ENCODE measurements around the gene TBL2.
A peak's percentile ranks its signal among the peaks of the same experiment; 100 is the strongest.
"Not testable (repeated sequence)": the region's sequence is repeated elsewhere in the genome, so short reads cannot be mapped to it uniquely, and the experiment has no call there.

TBL2 gene

GRCh38 chr7:73578342-73579128 is at the start of gene TBL2:
Gene TBL2 (minus strand): TSS chr7:73578579. CDS start chr7:73578549, 30 bp downstream.
- DNase-seq, result peak; percentile 99

GRCh38 chr7:73626814-73627213 is 48.4 kb upstream of the TBL2 start:
- no peak for DNase-seq

GRCh38 chr7:73625276-73625675 is 46.9 kb upstream of the TBL2 start:
- DNase-seq, result no peak

GRCh38 chr7:73624669-73625001 is 46.3 kb upstream of the TBL2 start:
- DNase-seq, result no peak

- DNase-seq, result peak; percentile 57
Observed at GRCh38 chr7:73623798-73624668, 45.7 kb upstream of the TBL2 start, which contains the start of gene MLXIPL. Gene MLXIPL (minus strand): TSS chr7:73624522. CDS start chr7:73624492, 30 bp downstream.

- no peak for DNase-seq
Observed at GRCh38 chr7:73622909-73623797, 44.8 kb upstream of the TBL2 start.

- DNase-seq, result no peak
Observed at GRCh38 chr7:73622527-73622908, 44.1 kb upstream of the TBL2 start.

- no peak for DNase-seq
Observed at GRCh38 chr7:73621168-73622063, 43.0 kb upstream of the TBL2 start.

GRCh38 chr7:73619394-73619793 is 41.0 kb upstream of the TBL2 start:
- DNase-seq, result not testable (repeated sequence)

GRCh38 chr7:73618538-73618937 is 40.2 kb upstream of the TBL2 start:
- DNase-seq, result no peak

- DNase-seq, result not testable (repeated sequence)
Observed at GRCh38 chr7:73617520-73617919, 39.1 kb upstream of the TBL2 start.

- no peak for DNase-seq
Observed at GRCh38 chr7:73615886-73616285, 37.5 kb upstream of the TBL2 start.

GRCh38 chr7:73614937-73615336 is 36.6 kb upstream of the TBL2 start:
- not testable (repeated sequence) for DNase-seq

GRCh38 chr7:73613954-73614735 is 35.8 kb upstream of the TBL2 start:
- no peak for DNase-seq

- no peak for DNase-seq
Observed at GRCh38 chr7:73612598-73613269, 34.4 kb upstream of the TBL2 start.

GRCh38 chr7:73611017-73611555 is 32.7 kb upstream of the TBL2 start:
- DNase-seq, result no peak

- no peak for DNase-seq
Observed at GRCh38 chr7:73610105-73610504, 31.7 kb upstream of the TBL2 start.

GRCh38 chr7:73607692-73607983 is 29.3 kb upstream of the TBL2 start:
- not testable (repeated sequence) for DNase-seq

GRCh38 chr7:73606801-73607691 is 28.7 kb upstream of the TBL2 start:
- peak; percentile 66 for DNase-seq

Data from activated CD4-positive, alpha-beta T cell treated with anti-CD3 and anti-CD28 coated beads, Interleukin-2, amount 50 U/mL, for 1 hour (primary cell).